Uterus (tissue), 2 donors: ENCODE data around the gene CRTAC1.

ENCODE experiments used
- CTCF ChIP-seq, 4 experiments: fragments of 200-600 bp in 2 of 4; fragments of 450-650 bp in 2 of 4; sonication (generic) in 2 of 4; IDR thresholded peaks; one replicate each; pipeline ENCODE4 v1.5.1; 2016 to 2019; ENCODE audit warnings: antibody characterized with exemption in 4 of 4, mild to moderate bottlenecking in 2 of 4, moderate library complexity in 1 of 4
- POLR2A ChIP-seq, 2 donors: fragments of 450-650 bp; IDR thresholded peaks; one replicate each; pipeline ENCODE4 v1.6.1; 2016; ENCODE audit warnings: antibody characterized with exemption in 2 of 2, mild to moderate bottlenecking in 1 of 2, moderate library complexity in 1 of 2

GRCh38 chr10:98012644-98013043 is 17.8 kb downstream of the CRTAC1 start:
- TF ChIP-seq CTCF (IDR thresholded peaks at IDR 0.05) (no peak), POLR2A (IDR thresholded peaks at IDR 0.05) (no peak)
